HG03571 (cell line): ENCODE results near the gene MYLK4.

Experiments used
- ATAC-seq: cut with Tn5 transposase; IDR thresholded peaks from one replicate; pipeline ENCODE4 v1.9.1; 2021; ENCODE audit not compliant: unreplicated experiment

MYLK4 gene

GRCh38 chr6:2665146-2666070, 85.3 kb downstream of the MYLK4 start:
- ATAC-seq, result no peak

GRCh38 chr6:2663123-2663522, 87.6 kb downstream of the MYLK4 start:
- ATAC-seq, result no peak

- no peak for ATAC-seq
These were observed 89.1 kb downstream of the MYLK4 start for GRCh38 chr6:2661651-2662050.

- no peak for ATAC-seq
These were observed 90.8 kb downstream of the MYLK4 start for GRCh38 chr6:2659882-2660281.

GRCh38 chr6:2659381-2659780, 91.3 kb downstream of the MYLK4 start:
- ATAC-seq, result no peak

- peak; percentile 85 for ATAC-seq
These were observed 91.9 kb downstream of the MYLK4 start for GRCh38 chr6:2658788-2659187.

GRCh38 chr6:2656460-2657079, 94.2 kb downstream of the MYLK4 start:
- ATAC-seq, result no peak

- no peak for ATAC-seq
These were observed 94.8 kb downstream of the MYLK4 start for GRCh38 chr6:2655844-2656433.

GRCh38 chr6:2653369-2654032, 97.2 kb downstream of the MYLK4 start:
- no peak for ATAC-seq

- no peak for ATAC-seq
These were observed 98.1 kb downstream of the MYLK4 start for GRCh38 chr6:2652611-2653010.

- no peak for ATAC-seq
These were observed 98.8 kb downstream of the MYLK4 start for GRCh38 chr6:2651961-2652360.

- ATAC-seq, result no peak
These were observed 99.2 kb downstream of the MYLK4 start for GRCh38 chr6:2651536-2651935.

GRCh38 chr6:2646346-2646745, 104.4 kb downstream of the MYLK4 start:
- ATAC-seq, result no peak

- no peak for ATAC-seq
These were observed 106.7 kb downstream of the MYLK4 start for GRCh38 chr6:2643935-2644539.

- ATAC-seq, result no peak
These were observed 107.6 kb downstream of the MYLK4 start for GRCh38 chr6:2643130-2643529.

- peak; percentile 61 for ATAC-seq
These were observed 109.5 kb downstream of the MYLK4 start for GRCh38 chr6:2641044-2641725.

- ATAC-seq, result no peak
These were observed 110.2 kb downstream of the MYLK4 start for GRCh38 chr6:2640551-2640950.

- no peak for ATAC-seq
These were observed 110.8 kb downstream of the MYLK4 start for GRCh38 chr6:2639896-2640295.

- ATAC-seq, result no peak
These were observed 111.6 kb downstream of the MYLK4 start for GRCh38 chr6:2639167-2639566.

- ATAC-seq, result no peak
These were observed 114.0 kb downstream of the MYLK4 start for GRCh38 chr6:2636672-2637071.
